GM19455 (cell line): ENCODE results near the gene KCP.

Experiments
- ATAC-seq: cut with Tn5 transposase; IDR thresholded peaks from one replicate; pipeline ENCODE4 v1.9.1; 2021; ENCODE audit not compliant: unreplicated experiment

Gene KCP

DNA sequence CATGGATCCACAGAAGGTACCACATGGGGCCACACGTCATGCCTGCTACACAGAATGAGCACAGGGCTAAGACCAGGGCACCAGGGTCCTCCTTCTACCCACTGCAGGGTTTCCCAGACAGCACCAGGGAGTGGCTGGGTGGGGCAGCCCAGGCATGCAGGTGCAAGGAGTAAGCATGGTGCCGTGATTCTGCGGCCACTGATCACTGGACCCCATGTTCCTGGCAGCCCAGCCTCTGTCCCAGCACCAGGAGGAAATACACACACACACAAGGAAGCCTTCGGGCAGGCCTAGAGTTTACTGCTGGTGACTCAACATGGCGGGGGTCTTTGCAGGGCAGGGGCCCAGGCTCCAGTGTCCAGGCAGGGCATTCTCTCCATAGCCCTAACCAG lies 33.9 kb downstream of the KCP start:
- ATAC-seq: no peak

DNA sequence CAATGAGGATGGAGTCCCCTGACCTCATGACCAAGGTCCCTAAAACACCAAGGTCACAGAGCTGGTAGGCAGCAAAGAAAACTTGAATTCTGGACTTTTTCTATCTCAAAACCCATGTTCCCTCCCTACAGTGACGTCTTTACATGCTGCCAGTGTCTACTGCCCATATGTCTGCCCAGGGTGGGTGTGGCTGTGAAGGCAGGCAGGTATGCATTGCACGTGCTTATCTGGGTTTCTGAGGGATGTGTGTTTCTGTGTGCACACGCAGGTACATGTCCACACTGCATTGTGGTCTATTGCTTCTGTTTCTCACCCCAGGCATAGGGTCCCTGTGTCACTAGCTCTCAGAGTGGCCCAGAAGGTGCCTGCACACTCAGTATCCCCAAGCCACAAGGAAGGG lies 34.4 kb downstream of the KCP start:
- no peak for ATAC-seq

DNA sequence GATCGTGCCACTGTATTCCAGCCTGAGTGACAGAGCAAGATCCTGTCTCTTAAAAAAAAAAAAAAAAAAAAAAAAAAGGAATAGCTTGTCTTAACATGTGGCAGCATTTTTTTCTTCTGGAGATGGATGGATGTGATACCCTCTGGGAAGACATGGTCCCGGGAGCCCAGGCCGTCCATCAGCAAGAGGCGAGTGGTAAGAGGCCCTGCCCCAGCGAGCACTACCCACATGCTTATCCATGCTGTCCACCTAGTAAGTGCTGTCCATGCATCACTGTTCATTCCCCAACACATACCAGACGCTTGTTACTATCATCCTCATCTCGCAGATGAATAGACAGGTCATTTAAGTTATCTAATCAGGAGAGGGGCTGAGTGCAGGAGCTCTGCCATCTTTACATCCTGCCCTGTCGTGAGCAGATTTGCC lies 35.0 kb downstream of the KCP start:
- ATAC-seq: no peak

DNA sequence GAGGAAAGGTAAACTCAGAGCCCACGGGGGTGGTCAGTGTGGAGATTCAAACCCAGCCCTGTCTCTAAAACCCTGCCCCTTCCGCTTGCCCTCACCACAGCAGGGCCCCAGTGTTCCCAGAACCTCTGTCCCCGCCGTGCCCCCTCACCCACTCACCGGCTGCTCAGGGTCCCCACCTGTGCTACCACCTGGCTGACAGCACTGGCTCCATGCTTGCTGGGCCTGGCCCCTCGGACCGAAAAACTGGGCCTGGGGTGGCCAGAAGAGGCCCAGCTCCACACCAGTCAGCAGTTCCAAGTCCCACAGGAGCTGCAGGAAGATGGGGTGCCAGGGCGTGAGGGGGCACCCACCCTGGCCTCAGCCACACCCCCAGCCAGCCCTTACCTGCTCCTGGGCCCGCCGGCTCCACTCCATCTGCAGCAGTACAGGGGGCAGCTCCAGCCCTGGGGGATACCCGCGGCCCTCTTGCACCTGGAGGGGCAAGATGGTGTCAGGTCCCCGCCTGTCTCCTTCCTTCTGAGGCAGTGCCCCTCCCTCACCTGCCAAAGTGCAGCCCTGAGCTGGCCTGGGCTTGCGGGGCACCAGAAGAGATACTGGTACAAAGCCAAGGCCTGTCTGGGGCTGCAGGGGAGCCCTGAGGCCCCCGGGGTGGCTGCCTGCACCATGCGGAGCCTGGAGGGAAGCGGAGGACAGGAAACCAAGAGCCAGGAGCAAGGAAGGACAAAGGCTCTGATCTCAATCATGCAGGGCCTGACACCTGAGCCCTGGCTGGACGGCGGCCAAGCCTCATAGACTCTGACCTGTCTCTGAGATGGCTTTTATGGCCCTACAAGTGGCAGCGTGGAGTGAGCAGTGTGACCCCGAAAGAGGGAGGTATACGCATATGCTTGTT lies 36.1 kb downstream of the KCP start:
- ATAC-seq: no peak

DNA sequence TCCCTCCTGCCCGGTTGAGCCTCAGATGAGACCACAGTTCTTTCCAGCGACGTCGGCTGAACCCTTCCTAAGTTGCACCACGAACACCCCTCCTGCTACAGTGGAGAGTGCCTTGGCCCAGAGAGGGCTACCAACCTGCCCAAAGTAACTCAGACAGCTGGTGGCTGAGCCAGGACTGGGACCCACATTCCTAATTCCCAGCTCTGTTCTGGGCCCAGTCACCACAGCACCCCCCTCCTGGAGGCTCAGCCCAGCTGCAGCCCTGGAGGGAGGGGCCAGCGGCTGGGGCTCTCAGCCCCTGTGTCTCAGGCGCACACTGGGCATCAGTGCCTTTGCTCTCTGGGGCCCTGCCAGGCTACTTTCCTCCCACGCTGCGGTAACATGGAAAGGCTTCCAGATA lies 37.3 kb downstream of the KCP start:
- ATAC-seq: no peak

DNA sequence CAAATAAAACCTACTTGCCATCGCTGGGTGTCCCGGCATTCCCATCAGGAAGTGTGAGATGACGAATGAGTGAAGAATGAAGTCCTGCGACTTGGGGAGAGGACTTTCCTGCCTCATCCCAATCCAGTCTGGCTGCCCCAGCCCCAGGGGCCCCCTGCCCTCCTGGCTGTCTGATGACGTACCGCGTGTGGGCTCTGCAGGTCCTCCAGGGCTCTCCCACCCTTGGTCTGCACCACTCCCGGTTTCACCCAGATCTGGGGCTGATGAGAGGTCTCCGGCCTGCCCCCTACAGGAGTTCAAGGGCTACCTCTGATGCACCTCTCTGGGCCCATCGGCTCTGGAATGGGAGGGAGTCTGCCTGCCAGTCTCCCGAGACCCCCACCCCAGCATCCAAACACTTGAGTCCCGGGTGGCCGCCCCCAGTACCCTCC lies 38.1 kb downstream of the KCP start:
- no peak for ATAC-seq

DNA sequence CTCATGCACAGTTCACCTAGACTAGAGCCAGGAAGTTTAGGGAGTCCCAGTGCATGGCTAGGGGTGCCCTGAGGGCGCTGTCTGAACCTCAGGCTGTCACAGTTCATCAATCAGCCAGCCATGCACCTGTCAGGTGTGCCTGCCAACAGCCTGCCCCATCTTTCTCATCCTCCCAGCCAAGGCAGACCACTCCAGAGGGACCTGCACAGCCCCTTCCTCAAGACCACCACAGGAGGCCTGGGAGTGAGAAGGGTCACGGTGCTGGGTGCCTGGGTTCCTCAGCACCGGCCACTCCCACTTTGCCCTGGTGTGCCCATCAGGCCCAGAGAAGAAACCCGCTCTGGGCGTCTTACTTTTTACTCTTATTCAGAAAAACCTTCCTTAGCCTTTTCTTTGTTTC lies 39.5 kb downstream of the KCP start:
- no peak for ATAC-seq

DNA sequence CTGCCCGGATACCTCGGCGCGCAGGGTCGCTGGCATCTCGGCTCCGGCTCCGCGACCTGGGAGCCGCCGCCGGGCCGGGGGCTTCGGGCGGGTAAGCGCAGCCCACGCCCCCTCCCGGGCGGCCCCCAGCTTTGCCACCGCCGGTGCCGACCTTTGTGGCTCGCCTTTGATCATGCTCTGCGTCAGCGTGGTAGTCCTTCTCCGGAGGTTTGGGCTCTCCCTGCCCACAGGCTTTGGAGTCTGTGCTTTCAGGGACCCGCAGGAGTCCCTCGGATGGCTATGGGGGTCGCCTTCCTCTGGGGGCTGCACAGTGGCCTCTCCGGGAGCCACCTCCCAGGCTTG lies 40.6 kb downstream of the KCP start:
- ATAC-seq: no peak

DNA sequence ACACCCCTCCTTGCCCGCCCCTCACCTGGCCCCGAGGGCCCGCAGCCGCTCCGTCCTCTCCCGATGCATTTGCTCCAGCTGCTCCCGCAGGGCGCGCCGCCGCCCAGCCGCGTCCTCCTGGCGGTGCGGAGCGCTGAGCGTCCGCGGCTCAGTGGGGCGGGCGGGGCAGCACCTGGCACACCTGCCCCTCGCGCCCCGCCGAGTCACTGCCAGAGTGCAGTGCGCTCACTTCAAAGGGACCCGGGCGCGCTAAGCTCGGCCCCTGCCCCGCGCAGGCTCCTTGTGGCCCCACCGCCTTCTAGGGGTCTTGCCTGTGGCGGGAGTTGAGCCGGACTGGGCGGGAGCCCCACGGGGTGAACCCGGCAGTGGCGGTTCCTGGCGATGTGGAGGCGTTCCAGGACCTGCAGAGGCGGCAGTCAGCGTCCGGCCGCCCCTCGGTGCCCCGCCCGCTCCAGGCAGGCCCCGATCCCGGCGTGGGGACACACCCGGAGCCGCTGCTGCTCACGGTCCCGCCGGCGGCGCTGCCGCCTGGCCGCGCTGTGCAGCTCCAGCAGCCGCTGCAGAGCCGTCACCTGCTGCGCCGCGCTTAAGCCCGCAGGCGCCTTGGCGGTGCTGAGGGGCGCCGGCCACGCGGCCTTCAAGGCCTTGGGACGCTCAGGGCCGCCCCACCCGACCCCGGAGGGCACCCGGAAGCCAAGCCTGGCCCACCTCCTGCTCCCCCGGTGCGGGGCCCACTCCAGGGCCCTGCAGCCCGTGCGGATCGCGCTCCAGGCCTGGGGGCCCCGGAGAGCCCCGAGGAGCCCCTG lies 41.2 kb downstream of the KCP start:
- no peak for ATAC-seq

DNA sequence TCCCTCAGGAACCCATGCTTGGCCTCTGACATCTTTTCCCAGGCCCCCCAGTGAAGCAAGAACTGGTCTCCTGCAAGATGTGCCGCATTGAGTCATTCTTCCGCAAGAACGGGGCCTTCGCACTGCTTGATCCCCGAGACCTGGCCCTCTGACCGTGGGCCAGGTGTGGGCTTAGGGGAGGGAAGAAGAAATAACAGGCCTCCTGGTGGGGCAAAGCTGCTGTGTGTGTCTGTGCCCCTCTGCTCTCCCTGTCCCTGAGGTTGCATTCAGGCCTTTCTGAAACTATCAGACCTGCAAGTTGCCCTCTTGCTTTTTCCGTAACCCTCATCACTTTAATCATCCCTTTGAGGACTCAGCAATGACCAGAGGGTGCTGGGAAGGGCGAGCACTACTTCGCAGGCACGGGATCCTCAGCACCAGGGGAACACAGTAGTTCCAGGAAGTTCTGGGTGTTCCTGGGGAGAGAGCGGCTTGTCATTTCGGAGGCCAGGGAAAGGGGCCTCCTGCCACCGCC lies 41.8 kb downstream of the KCP start:
- ATAC-seq: no peak

DNA sequence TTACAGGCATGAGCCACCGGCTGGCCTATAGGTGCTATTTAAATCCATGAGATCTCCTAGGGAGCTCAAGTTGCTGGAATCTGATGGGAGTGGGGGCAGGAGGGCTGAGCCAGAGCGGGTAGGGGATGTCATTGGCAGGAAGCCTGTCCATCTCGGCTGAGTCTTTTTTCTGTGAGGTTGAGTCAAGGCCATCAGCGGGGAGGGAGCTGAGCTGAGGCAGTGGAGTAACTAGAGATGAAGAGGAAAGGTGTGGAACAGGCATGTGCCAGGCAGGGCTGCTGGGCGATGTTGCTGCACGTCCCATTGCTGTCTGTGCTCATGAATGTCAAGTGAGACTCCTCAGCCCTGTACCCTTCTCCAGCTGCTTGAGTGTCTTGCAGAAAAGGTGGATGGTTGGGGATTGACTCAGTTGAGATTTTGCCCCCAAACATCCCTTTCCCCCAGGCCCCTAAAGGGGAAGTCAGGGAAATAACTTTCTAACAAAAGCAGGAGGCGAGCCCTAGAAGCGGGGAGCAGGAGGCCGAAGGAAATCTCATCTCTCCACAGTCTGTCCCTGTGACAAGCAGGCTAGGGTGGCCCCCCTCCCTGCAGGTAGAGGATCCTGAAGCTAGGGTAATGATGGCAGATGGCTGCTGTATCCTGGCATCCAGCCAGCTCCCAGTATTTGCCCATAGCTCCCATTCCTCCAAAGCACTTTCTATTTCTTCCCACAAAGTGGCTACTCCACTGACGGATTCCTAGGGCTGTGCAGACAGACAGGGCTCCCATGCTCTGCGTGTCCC lies 42.5 kb downstream of the KCP start:
- ATAC-seq: no peak

DNA sequence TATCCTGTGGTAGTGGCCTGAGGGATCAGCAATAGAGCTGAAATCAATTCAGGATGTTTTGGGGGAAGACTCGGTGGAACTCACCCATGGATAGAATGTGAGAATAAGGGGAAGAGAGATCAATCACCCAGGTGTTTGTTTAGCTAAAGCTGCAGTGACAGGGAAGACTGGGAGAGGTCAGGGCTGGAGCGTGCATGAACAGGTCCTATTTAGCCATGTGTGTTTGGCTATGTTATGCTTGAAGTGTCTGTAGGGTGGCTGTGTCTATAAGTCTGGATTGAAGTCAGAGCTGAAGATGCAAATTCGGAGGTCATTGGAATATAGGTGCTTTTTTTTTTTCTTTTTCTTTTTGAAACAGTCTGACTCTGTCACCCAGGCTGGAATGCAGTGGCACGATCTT lies 43.3 kb downstream of the KCP start:
- no peak for ATAC-seq

DNA sequence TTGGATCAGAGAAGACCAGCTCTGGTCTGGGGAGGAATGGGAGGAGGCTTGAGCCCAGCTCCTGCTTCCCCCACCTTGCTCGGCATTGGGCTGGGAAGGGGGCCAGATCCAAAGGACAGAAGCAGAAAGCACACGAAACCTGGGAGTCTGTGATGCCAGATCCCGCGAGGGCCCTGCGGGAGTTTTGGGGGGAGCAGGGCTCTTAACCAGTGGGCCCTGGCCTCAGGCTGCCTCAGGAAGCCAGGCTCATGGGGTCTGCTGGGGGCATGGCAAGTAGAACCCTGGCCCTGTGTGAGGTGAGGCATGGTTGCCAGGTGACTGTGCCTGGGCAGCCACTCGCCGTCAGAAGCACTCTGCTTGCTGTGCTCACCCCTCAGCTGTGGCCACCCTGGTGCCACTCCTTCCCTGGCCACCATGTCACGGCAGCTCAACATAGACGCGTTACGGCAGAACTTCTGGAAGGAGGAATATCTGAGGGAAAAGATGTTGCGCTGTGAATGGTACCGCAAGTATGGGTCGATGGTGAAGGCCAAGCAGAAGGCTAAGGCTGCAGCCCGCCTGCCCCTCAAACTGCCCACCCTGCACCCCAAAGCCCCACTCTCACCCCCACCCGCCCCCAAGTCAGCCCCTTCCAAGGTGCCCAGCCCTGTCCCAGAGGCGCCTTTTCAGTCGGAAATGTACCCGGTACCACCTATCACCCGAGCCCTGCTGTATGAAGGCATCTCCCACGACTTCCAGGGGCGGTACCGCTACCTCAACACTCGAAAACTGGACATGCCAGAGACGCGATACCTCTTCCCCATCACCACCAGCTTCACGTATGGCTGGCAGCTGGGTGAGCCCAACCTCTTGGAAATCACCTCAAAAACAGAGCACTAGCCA lies 44.3 kb downstream of the KCP start:
- no peak for ATAC-seq

DNA sequence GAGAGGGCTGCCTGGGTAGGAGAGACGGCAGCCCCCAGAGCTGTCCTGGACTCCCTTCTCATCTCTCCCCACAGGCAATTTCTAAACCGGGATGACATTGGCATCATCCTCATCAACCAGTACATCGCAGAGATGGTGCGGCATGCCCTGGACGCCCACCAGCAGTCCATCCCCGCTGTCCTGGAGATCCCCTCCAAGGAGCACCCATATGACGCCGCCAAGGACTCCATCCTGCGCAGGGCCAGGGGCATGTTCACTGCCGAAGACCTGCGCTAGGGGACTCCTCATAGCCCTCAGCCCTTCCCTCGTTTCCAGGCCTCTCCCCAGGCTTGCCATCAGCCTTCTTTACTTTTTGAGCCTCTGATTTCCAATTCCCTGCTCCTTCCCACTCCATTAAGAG lies 45.2 kb downstream of the KCP start:
- no peak for ATAC-seq

DNA sequence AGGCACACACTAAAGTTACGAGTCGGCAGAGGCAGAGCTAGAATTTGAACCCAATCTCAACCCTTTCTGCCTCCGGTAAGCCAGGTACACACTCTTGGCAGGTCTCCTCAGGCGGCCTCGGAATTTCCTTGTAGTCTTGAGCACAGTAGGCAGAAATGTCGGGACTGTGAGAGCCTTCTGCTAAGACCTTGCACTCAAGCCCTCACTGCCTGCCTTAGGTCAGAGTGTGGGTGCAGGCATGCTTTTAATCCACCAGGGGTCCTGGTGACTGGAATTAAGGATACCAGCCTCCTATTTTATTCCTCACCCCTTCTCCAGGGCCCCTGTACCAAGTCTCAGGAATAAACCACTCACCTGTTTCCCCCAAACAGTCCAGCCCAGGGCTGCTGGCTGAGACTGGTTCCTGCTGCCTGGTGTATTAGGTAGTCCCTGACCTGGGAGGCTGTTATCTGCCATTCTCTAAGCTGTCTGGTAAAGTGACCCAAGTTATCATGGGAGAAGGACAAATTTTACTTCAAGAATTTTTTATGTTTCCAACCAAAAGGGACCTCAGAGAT lies 47.0 kb downstream of the KCP start:
- ATAC-seq: peak; percentile 38

DNA sequence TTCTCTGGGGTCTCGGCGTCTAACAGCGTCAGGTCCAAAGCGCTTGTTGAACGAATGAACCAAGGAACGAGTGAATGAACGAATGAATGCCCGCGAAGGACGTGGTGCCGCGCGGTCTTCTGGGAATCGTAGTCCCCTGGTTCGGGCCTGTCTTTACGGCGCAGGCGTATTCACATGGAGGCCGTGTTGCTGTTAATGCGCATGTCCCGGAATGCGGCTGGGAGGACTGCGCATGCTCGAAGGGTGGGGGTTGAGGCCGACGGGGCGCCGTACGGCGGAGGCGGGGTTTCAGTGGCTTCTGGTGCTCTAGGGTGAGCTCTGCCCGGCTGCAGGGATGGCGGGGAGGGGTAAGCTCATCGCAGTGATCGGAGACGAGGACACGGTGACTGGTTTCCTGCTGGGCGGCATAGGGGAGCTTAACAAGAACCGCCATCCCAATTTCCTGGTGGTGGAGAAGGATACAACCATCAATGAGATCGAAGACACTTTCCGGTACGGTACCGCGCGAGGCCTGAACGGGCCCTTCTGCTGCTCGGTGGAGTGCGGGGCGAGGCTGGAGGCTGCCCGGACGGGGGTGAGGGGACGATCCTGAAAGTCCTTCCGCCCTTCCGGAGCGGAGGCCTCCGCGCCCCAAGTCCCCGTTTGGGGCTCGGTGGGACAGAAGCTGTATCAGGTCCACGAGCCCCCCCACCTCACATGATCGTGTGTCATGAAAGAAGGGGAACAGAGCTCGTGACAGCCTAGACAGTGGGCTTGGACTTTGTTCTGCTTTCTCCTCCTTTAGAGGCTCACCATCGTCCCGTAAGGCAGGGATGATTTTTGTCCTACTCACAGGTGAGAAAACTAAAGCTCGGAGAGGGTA lies 47.7 kb downstream of the KCP start, which contains the start of gene ATP6V1F:
ATP6V1F (plus strand) TSS at position 286 of the 862 bp plus-strand sequence; CDS start at position 335, 49 bp downstream.
- peak; percentile 87 for ATAC-seq

DNA sequence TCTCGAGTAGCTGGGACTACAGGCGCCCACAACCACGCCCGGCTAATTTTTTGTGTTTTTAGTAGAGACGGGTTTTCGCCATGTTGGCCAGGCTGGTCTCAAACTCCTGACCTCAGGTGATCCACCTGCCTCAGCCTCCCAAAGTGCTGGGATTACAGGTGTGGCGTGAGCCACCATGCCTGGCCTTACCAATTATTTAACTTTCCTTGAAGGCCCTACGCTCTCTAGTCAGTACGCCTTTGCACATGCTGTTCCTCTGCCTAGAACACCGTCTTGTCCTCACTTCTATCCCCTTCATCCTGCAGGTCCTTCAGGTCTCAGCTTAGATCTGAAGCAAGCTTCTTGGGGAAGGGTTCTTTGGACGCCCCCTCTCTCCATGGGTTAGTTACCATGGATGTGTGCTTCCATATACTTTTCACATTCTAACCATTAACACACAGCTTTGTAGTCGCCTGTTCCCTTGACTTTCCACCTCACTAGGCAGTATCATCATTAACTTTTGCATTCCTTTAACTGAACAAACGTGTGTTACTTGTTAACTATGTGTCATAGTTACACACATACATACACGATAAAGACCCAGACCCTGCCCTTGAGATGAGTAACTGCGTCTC lies 48.4 kb downstream of the KCP start:
- no peak for ATAC-seq
